Activated CD4-positive, alpha-beta memory T cell treated with anti-CD3 and anti-CD28 coated beads for 36 hours (primary cell): ENCODE data around the gene LRRC8C. TPM values are rescaled to one million over a fixed set of nuclear protein-coding genes. Genes with fewer than 3 reads are reported as not detected.

Source experiments
- CTCF ChIA-PET: fragments of 350-600 bp; sonication (Branson Sonifier 250); formaldehyde crosslinking; loops from one replicate; lab custom pipeline; 2021; ENCODE audit warnings: antibody characterized with exemption, inconsistent platforms; lab: Charles Lee
- POLR2A ChIA-PET: fragments of 350-600 bp; sonication (Branson Sonifier 250); formaldehyde crosslinking; loops from one replicate; lab custom pipeline; 2021; ENCODE audit warnings: antibody characterized with exemption; lab: Charles Lee
- DNase-seq: peaks from one replicate; pipeline ENCODE4 v3.0.0-alpha.2; 2020
- H3K27ac Mint-ChIP-seq: one replicate; pipeline ENCODE4 v1.8.0; 2021; ENCODE audit warnings: mixed read lengths
- H3K27me3 Mint-ChIP-seq: one replicate; pipeline ENCODE4 v1.8.0; 2021; ENCODE audit warnings: mixed read lengths
- H3K36me3 Mint-ChIP-seq: one replicate; pipeline ENCODE4 v1.8.0; 2021; ENCODE audit warnings: mixed read lengths
- H3K4me1 Mint-ChIP-seq: one replicate; pipeline ENCODE4 v1.8.0; 2021; ENCODE audit warnings: low read depth, mixed read lengths
- H3K4me3 Mint-ChIP-seq: one replicate; pipeline ENCODE4 v1.8.0; 2021; ENCODE audit warnings: mild to moderate bottlenecking, mixed read lengths
- H3K9me3 Mint-ChIP-seq: one replicate; pipeline ENCODE4 v1.8.0; 2021; ENCODE audit warnings: mixed read lengths
- intact Hi-C: fragments of 100-400 bp; cut with micrococcal nuclease; formaldehyde crosslinking; loops from one replicate; pipeline ENCODE4 v1.15.1; 2023
- total RNA-seq, 2 experiments: library from RNA; stranded (reverse); gene quantifications; one replicate each; pipeline ENCODE4 v1.2.3, GENCODE V29; 2021

The LRRC8C gene
- total RNA-seq, 2 experiments from 2014 or later: 36.4 to 40.4 TPM

DNA sequence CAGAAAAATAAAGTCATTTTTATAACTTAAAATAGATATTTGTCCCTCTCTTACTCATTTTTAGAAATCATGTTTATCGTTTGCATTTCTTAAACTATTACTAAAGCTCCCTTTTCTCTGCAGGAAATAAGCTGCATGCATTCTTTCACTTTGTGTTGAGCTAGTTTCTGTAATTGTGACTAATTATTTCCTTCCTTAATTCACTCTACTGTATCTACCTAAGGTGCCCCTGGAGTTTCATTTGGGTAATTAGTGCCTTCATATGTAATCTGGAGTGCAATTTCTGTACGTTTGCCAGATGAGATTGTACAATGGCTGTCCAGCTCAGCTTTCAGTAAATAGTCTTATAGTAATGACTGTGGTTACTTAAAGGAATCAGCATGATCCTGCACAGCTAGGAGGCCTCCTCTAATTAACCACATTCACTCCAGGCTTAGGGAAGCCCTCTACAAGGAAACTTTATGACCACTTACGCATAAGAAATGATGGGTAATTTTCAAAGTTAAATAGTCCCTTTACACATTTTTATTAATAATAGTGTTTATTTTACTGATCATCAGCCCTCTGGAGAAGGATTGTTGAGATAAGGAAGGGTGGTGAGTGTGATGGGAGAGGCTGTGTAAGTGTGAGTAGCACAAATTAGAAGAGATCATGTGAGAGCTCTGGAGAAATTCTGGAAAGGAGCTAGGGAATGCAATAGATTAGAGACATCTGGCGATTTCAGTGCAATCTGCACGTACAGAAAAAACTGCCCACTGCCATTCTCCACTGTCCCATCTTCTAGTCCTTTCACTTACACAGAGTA is 86.8 kb downstream of the LRRC8C start:
- Mint-ChIP-seq H3K4me1 (peaks cover 92% of the 10 kb centered on the region), H3K4me3 (no peak overlapping the region), H3K27ac (peak overlapping the region; percentile 97), H3K36me3 (peaks cover 24% of the 10 kb centered on the region), H3K9me3 (peaks cover 6% of the 10 kb centered on the region), H3K27me3 (no peaks in the 10 kb centered on the region)
- CTCF ChIA-PET: interaction anchor here (0.6 to 4.1 kb wide), 29 partner anchors 8 to 183 kb away, joined by 3 to 41 read pairs (median 3); partner anchors contain the start of gene LRRC8C
- no peak for DNase-seq
- POLR2A ChIA-PET: interaction anchor here (0.7 to 5.4 kb wide), 23 partner anchors 12 to 829 kb away, joined by 3 to 40 read pairs (median 6); partner anchors contain the start of genes LRRC8B and LRRC8C
- intact Hi-C loops: loop anchor here (1.0 to 5.0 kb wide), 14 partner anchors 14 to 195 kb away; partner anchors contain the start of gene LRRC8B

- intact Hi-C loops: loop anchor here (2.0 to 5.0 kb wide), 2 partner anchors 34 to 136 kb away; no protein-coding TSS in a partner anchor
- Mint-ChIP-seq H3K36me3 (peaks cover 17% of the 10 kb centered on the region), H3K9me3 (peaks cover 6% of the 10 kb centered on the region), H3K4me1 (peaks cover 94% of the 10 kb centered on the region), H3K27ac (peak overlapping the region; percentile 97), H3K4me3 (no peak overlapping the region), H3K27me3 (no peaks in the 10 kb centered on the region)
- POLR2A ChIA-PET: interaction anchor here (1.0 to 5.4 kb wide), 14 partner anchors 11 to 255 kb away, joined by 3 to 40 read pairs (median 8); partner anchors contain the start of gene LRRC8C
- CTCF ChIA-PET: interaction anchor here (0.7 to 4.1 kb wide), 8 partner anchors 42 to 109 kb away, joined by 3 to 41 read pairs (median 7); partner anchors contain the start of gene LRRC8C
- no peak for DNase-seq
Observed at GRCh38 chr1:89720839-89721238, 87.9 kb downstream of the LRRC8C start.

DNA sequence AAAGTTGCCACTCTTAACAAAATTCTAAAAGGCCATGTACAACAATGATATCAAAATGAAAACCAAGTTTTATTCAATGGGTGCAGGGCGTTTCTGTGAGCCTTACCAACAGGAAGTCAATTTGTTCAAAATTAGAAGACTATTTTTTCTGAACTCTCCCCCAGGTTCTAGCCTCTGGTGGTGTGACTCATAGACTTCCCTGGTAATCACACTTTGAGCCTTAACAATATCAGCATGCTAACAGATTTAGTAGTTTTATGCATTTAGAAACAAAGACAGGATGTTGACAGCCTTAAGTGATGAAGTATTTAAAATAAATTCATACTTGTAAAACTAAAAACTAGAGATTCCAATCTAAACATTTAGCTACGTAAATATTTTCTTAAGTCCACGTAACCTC is 88.4 kb downstream of the LRRC8C start:
- intact Hi-C loops: loop anchor here (2.0 to 5.0 kb wide), 2 partner anchors 34 to 135 kb away; no protein-coding TSS in a partner anchor
- peak; percentile 42 for DNase-seq
- Mint-ChIP-seq H3K36me3 (peaks cover 16% of the 10 kb centered on the region), H3K4me3 (no peak overlapping the region), H3K27me3 (no peaks in the 10 kb centered on the region), H3K27ac (peak overlapping the region; percentile 97), H3K4me1 (peaks cover 96% of the 10 kb centered on the region), H3K9me3 (peaks cover 6% of the 10 kb centered on the region)
- ChIA-PET POLR2A (interaction anchor here (0.6 to 5.4 kb wide), 11 partner anchors 10 to 118 kb away, joined by 3 to 40 read pairs (median 4); partner anchors contain the start of gene LRRC8C), CTCF (interaction anchor here (0.5 to 4.1 kb wide), 4 partner anchors 23 to 101 kb away, joined by 3 to 41 read pairs (median 4); no protein-coding TSS in a partner anchor)

- no peak for DNase-seq
- intact Hi-C loops: loop anchor here (5.0 kb wide), 1 partner anchor 36 kb away; no protein-coding TSS in a partner anchor
- POLR2A ChIA-PET: no interaction called here
- CTCF ChIA-PET: interaction anchor here (2.1 kb wide), 1 partner anchor 40 kb away, joined by 11 read pairs; no protein-coding TSS in a partner anchor
- no peak overlapping the region for H3K4me3 Mint-ChIP-seq
- H3K27me3 Mint-ChIP-seq: no peaks in the 10 kb centered on the region
- peaks cover 95% of the 10 kb centered on the region for H3K4me1 Mint-ChIP-seq
- H3K9me3 Mint-ChIP-seq: peaks cover 6% of the 10 kb centered on the region
- H3K27ac Mint-ChIP-seq: peak overlapping the region; percentile 96
- peaks cover 9% of the 10 kb centered on the region for H3K36me3 Mint-ChIP-seq
Observed at GRCh38 chr1:89723144-89723543, 90.2 kb downstream of the LRRC8C start.

DNA sequence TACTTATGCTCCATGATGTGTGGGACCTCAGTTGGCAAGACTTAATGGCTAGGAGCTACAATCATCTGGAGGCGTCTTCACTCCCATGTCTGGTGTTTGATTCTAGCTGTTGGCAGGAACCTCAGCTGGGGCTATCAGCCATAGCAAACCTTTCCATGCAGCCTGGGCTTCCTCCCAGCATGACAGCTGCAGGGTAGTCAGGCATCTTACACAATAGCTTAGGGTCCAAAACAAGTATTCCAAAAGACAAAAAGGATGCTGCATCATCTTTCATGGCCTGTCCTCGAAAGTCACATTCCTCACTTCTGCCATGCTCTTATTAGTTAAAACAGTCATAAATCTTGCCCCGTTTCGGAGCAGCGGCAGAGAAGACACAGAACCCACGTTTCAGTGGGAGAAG is 90.9 kb downstream of the LRRC8C start:
- peaks cover 9% of the 10 kb centered on the region for H3K36me3 Mint-ChIP-seq
- no peaks in the 10 kb centered on the region for H3K27me3 Mint-ChIP-seq
- intact Hi-C loops: loop anchor here (1.0 to 5.0 kb wide), 5 partner anchors 15 to 113 kb away; no protein-coding TSS in a partner anchor
- no peak for DNase-seq
- POLR2A ChIA-PET: interaction anchor here (1.6 to 1.9 kb wide), 2 partner anchors 28 to 119 kb away, joined by 4 to 5 read pairs; no protein-coding TSS in a partner anchor
- CTCF ChIA-PET: interaction anchor here (2.1 kb wide), 1 partner anchor 39 kb away, joined by 11 read pairs; no protein-coding TSS in a partner anchor
- peaks cover 6% of the 10 kb centered on the region for H3K9me3 Mint-ChIP-seq
- H3K4me3 Mint-ChIP-seq: peak overlapping the region; percentile 11
- peaks cover 96% of the 10 kb centered on the region for H3K4me1 Mint-ChIP-seq
- peak overlapping the region; percentile 96 for H3K27ac Mint-ChIP-seq

- Mint-ChIP-seq H3K36me3 (peaks cover 6% of the 10 kb centered on the region), H3K27ac (peak overlapping the region; percentile 96), H3K9me3 (peaks cover 6% of the 10 kb centered on the region), H3K4me1 (peaks cover 94% of the 10 kb centered on the region), H3K27me3 (no peaks in the 10 kb centered on the region), H3K4me3 (peak overlapping the region; percentile 30)
- CTCF ChIA-PET: interaction anchor here (1.2 to 2.1 kb wide), 2 partner anchors 34 to 39 kb away, joined by 3 to 11 read pairs; no protein-coding TSS in a partner anchor
- intact Hi-C loops: loop anchor here (1.0 to 5.0 kb wide), 6 partner anchors 15 to 113 kb away; no protein-coding TSS in a partner anchor
- POLR2A ChIA-PET: interaction anchor here (1.0 to 1.9 kb wide), 6 partner anchors 11 to 120 kb away, joined by 3 to 8 read pairs (median 4); partner anchors contain the start of gene LRRC8C
- DNase-seq: peak; percentile 84
Observed at GRCh38 chr1:89724369-89725010, 91.6 kb downstream of the LRRC8C start.

GRCh38 chr1:89725011-89725370 is 92.1 kb downstream of the LRRC8C start:
- Mint-ChIP-seq H3K27me3 (no peaks in the 10 kb centered on the region), H3K4me1 (peaks cover 89% of the 10 kb centered on the region), H3K4me3 (peak overlapping the region; percentile 30), H3K36me3 (peaks cover 5% of the 10 kb centered on the region), H3K9me3 (peaks cover 6% of the 10 kb centered on the region), H3K27ac (peak overlapping the region; percentile 96)
- intact Hi-C loops: loop anchor here (1.0 kb wide), 1 partner anchor 32 kb away; no protein-coding TSS in a partner anchor
- DNase-seq: no peak
- CTCF ChIA-PET: interaction anchor here (1.2 to 2.1 kb wide), 2 partner anchors 33 to 38 kb away, joined by 3 to 11 read pairs; no protein-coding TSS in a partner anchor
- POLR2A ChIA-PET: interaction anchor here (1.0 to 1.9 kb wide), 7 partner anchors 10 to 134 kb away, joined by 3 to 8 read pairs (median 4); partner anchors contain the start of gene LRRC8C

- H3K4me1 Mint-ChIP-seq: peaks cover 84% of the 10 kb centered on the region
- no peak for DNase-seq
- H3K4me3 Mint-ChIP-seq: no peak overlapping the region
- ChIA-PET CTCF (interaction anchor here (1.0 to 3.2 kb wide), 3 partner anchors 27 to 55 kb away, joined by 3 to 14 read pairs (median 3); no protein-coding TSS in a partner anchor), POLR2A (interaction anchor here (1.0 to 1.9 kb wide), 4 partner anchors 30 to 134 kb away, joined by 3 to 8 read pairs (median 6); no protein-coding TSS in a partner anchor)
- peak overlapping the region; percentile 96 for H3K27ac Mint-ChIP-seq
- H3K27me3 Mint-ChIP-seq: no peaks in the 10 kb centered on the region
- intact Hi-C loops: loop anchor here (1.0 kb wide), 1 partner anchor 32 kb away; no protein-coding TSS in a partner anchor
- H3K9me3 Mint-ChIP-seq: peaks cover 6% of the 10 kb centered on the region
- H3K36me3 Mint-ChIP-seq: peaks cover 5% of the 10 kb centered on the region
Observed at GRCh38 chr1:89725631-89726030, 92.7 kb downstream of the LRRC8C start.

DNA sequence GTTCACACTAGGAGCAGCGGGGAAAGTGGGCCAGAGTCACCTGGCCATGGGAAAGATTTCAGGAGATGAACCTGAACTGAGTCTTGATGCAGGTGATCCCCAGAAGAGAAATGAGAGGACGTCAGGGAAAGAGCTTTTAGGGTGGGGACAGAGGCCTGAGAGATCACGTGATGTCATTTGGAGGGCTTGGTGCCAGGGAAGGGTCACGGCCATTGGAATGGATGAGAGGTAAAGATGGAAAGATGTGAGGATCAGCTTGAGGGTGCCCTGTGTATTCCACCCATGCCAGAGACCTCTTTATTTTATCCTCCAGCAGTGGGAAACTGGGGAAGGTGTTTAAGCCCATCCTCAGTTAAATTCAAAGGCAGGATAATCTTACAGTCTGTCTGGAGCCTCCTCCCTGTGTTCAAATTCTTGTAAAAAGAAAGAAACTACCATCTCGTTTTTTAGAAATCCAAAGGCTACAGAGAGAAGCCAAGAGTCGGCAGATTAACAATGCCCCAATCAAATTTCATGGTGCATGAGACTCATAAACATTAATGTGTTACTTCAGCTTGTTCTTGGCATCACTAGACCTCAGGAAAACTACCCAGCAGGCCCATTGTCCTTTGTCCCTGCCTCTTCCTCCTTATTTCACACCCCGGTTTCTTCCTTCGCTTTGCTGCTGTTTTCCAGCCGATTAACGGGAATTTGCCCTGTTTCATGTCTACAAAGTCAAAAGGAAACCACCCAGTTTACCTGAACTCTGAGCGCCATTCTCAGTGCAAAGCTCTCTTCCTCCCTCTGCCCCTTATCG is 94.8 kb downstream of the LRRC8C start:
- intact Hi-C loops: no loop called here
- CTCF ChIA-PET: interaction anchor here (0.7 to 3.2 kb wide), 5 partner anchors 8 to 92 kb away, joined by 3 to 14 read pairs (median 4); no protein-coding TSS in a partner anchor
- DNase-seq: no peak
- peaks cover 87% of the 10 kb centered on the region for H3K4me1 Mint-ChIP-seq
- no peak overlapping the region for H3K4me3 Mint-ChIP-seq
- peaks cover 5% of the 10 kb centered on the region for H3K36me3 Mint-ChIP-seq
- POLR2A ChIA-PET: interaction anchor here (1.0 to 1.4 kb wide), 3 partner anchors 30 to 125 kb away, joined by 3 to 4 read pairs (median 3); no protein-coding TSS in a partner anchor
- H3K27ac Mint-ChIP-seq: no peak overlapping the region
- H3K9me3 Mint-ChIP-seq: peaks cover 6% of the 10 kb centered on the region
- H3K27me3 Mint-ChIP-seq: no peaks in the 10 kb centered on the region

GRCh38 chr1:89728381-89728780 is 95.5 kb downstream of the LRRC8C start:
- CTCF ChIA-PET: interaction anchor here (1.6 to 3.2 kb wide), 2 partner anchors 13 to 34 kb away, joined by 4 to 14 read pairs; no protein-coding TSS in a partner anchor
- Mint-ChIP-seq H3K27ac (no peak overlapping the region), H3K9me3 (peaks cover under 1% of the 10 kb centered on the region), H3K36me3 (peaks cover 3% of the 10 kb centered on the region), H3K4me1 (peaks cover 87% of the 10 kb centered on the region), H3K4me3 (no peak overlapping the region), H3K27me3 (no peaks in the 10 kb centered on the region)
- POLR2A ChIA-PET: interaction anchor here (1.0 to 1.4 kb wide), 2 partner anchors 29 to 43 kb away, joined by 3 to 4 read pairs; no protein-coding TSS in a partner anchor
- DNase-seq: no peak
- intact Hi-C loops: no loop called here
